SKM-1 treated with dmso at 0.1 percent for 144 hours (cell line): ENCODE data around the gene TNS1.

Source experiments
- DNase-seq: peaks from one replicate; lab custom pipeline; 2025; ENCODE audit not compliant: unreplicated experiment; lab: John Stamatoyannopoulos, UW

TNS1 gene

DNA sequence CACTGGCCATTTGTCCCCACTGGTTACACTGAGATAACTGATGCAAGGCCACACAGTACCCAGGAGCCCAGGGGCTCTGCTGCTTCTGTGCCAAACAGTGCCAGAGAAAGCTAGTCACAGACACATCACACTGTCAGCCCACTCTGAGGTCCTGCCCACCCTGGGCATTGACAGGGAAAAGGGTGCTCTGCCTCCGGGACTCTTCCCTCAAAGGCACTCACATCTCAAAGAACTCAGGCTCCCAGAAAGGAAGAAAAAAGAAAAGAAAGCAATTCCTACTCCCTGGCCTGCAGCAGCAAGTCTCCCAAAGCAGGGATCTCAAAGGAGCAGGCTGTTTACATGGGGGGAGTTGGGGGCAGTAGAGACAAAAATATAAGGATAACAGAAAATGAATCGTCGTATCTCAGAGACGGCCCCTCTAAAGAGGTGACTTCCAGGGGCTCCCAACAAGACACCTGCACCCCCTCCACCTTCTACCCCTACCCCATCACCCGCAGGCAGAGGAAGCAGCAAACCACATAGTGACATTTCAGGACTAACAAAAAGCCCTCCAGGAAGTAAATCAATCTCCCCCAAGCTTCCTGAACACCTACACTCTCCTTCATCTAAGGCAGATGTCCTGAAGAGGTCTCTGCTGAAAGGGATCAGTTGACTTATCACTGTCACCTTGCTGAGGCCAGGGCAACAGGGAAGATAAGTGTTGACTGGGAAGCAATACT, 247.6 kb downstream of the TNS1 start:
- no peak for DNase-seq

DNA sequence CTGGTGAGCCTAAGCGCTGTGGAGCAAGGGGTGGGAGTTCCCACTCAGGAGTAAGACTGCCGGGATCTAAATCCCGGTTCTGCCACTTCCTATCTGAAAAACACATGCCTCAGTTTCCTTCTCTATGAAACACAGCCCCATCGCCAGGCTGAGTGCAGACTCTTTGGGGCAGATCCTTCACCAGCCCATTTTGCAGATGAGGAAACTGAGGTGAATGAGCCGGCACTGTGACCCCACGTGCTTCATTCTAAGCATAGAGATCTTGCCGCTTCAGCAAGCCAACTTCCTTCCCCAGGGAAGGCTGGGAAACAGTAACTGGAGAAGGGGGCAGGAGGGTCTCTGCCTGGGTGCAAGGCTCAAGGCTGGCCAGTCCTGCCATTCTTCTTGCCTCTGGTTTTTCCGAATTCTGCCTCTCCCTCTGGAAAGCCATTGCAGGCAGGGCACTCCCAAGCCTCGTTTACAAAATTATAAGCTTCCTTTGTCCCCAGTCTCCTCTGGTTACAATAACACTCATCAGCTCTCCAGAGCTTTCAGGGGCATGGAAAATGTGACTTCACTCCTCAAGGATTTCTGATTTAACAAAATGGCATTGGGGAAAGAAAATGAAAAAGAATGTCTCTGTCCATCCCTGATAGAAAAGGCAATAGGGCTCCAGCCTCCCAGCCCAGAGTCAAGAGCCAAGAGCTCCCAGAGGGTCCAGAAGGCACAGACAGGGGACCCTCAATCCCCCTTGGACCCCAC, 249.2 kb downstream of the TNS1 start:
- DNase-seq: no peak

DNA sequence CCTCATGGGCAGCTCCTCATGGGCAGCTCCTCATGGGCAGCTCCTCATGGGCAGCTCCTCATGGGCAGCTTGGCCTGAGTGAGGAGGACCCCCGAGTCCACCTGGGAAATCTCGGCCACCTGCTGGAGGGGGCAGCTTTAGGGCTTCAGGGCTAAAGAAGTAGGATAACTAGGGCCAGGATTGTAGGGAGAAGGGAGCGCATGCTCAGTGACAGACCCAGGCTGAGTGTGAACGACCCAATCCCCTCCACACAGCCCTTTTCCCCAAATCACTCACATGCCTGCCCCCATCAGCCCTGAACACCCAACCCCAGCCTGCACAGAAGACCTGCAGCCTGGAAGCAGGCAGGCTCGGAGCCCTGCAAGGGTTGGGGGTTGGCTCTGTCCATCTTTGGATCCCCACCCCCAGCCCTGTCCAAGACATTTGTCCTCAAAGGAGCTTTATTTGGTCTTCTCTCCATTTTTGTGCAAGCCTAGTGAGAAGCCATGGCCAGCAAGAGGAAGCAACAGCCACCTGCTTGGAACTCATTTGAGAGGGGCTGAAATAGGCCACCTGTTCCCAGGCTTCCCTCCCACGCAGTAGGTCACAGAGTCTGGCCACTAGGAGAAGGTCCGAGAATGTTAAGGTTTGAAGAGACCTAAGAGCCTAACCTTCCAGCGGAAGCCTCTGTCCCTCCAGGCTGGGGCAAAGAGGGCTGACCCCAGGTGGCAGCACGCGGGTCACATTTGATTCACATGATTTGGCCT, 249.9 kb downstream of the TNS1 start:
- no peak for DNase-seq

DNA sequence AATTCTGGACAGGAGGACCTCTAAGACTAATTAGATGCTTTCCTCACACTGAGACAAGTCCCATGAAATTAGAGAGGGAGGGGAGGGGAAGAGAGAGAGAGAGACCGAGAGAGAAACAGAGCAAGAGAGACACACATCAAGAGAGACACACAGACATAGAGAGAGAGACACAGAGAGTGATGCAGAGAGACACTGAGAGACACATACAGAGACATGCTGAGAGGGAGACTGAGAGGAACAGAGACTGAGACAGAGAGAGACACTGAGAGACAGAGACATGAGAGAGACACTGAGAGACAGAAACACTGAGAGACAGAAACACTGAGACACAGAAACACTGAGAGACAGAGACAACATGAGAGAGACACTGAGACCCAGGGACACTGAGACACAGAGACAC, 250.8 kb downstream of the TNS1 start:
- DNase-seq: no peak

DNA sequence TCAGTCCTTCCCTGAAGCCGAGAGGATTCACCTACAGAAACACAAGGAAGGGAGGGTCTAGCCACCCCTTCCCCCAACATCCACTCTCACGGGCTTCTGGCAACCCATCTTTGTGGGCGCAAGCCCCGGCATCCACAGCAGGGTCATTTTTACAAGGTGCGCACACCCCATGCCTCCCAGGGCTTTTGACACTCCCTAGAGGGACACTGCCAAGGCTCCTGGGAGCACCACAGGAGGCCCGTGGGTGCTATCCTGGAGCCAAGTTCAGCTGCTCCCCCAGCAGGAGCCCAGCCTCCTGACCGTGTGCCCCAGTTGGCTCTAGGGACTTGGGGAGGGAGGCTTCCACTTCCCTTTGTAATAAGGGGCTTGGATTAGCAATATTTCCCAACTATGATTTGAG, 251.6 kb downstream of the TNS1 start:
- DNase-seq: no peak
